T-helper 2 cell treated with Interferon-gamma antibody and Interleukin-4, amounts not matched to agents 100 ng/mL and 5 ng/mL, for 36 hours (primary cell): ENCODE measurements around the gene SPIN2A. TPM values are rescaled to one million over a fixed set of nuclear protein-coding genes. Genes with fewer than 3 reads are reported as not detected.
"Not testable (repeated sequence)": the region's sequence is repeated elsewhere in the genome, so short reads cannot be mapped to it uniquely, and the experiment has no call there.

Experiments
- intact Hi-C: fragments of 100-400 bp; cut with micrococcal nuclease; formaldehyde crosslinking; loops from one replicate; pipeline ENCODE4 v1.15.1; 2023
- total RNA-seq: library from RNA; stranded (reverse); gene quantifications from 2 replicates; pipeline ENCODE4 v1.2.3, GENCODE V29; 2022

SPIN2A gene
- total RNA-seq, 1 donor from 2014 or later, result 0.70 TPM

- intact Hi-C loops, result no loop called here
These were observed 33.7 kb downstream of the SPIN2A start for GRCh38 chrX:57103489-57103888.

GRCh38 chrX:57102918-57103317, 34.3 kb downstream of the SPIN2A start:
- intact Hi-C loops, result not testable (repeated sequence)

Other genes with a start within 250 kb of the SPIN2A start
- 12.5 TPM in 2 replicates for gene SPIN3, start 141.9 kb downstream of the SPIN2A start, total RNA-seq
- 10.4 and 12.7 TPM in 2 replicates for gene SPIN2B, start 15.8 kb downstream of the SPIN2A start, total RNA-seq
- gene FAAH2, start 149.3 kb upstream of the SPIN2A start, total RNA-seq, result 4.2 and 4.9 TPM in 2 replicates